Vagina (tissue), 2 donors: ENCODE results near the gene FBXW5. TPM values are rescaled to one million over a fixed set of nuclear protein-coding genes. Genes with fewer than 3 reads are reported as not detected.

Experiments
- DNase-seq, 2 donors: peaks; one replicate each; pipeline ENCODE4 v3.0.0-alpha.2; 2017; ENCODE audit errors: extremely low spot score in 2 of 2
- H3K27ac ChIP-seq: fragments of 200-600 bp; sonication (generic); one replicate; pipeline ENCODE4 v1.5.1; 2019
- H3K27me3 ChIP-seq: fragments of 200-600 bp; sonication (generic); one replicate; pipeline ENCODE4 v1.5.1; 2019
- H3K36me3 ChIP-seq, 2 donors: fragments of 200-600 bp; sonication (generic); one replicate each; pipeline ENCODE4 v1.5.1; 2017 to 2019
- H3K4me1 ChIP-seq: fragments of 200-600 bp; sonication (generic); one replicate; pipeline ENCODE4 v1.5.1; 2019
- H3K4me3 ChIP-seq, 2 donors: fragments of 200-600 bp; sonication (generic); 1 replicate in 1 of 2; 2 replicates in 1 of 2; pipeline ENCODE4 v1.5.1; 2016 to 2019
- H3K9me3 ChIP-seq: fragments of 200-600 bp; sonication (generic); one replicate; pipeline ENCODE4 v1.5.1; 2019
- CTCF ChIP-seq, 3 experiments: fragments of 450-650 bp in 2 of 3; fragments of 200-600 bp in 1 of 3; sonication (generic) in 1 of 3; IDR thresholded peaks; one replicate each; pipeline ENCODE4 v1.5.1; 2017 to 2019; ENCODE audit warnings: antibody characterized with exemption in 3 of 3, mild to moderate bottlenecking in 2 of 3, moderate library complexity in 2 of 3
- POLR2A ChIP-seq, 2 donors: fragments of 450-650 bp; IDR thresholded peaks; one replicate each; pipeline ENCODE4 v1.6.1; 2017; ENCODE audit warnings: antibody characterized with exemption in 2 of 2, mild to moderate bottlenecking in 2 of 2, moderate library complexity in 2 of 2
- POLR2AphosphoS5 ChIP-seq, 2 donors: sonication (generic); formaldehyde crosslinking; IDR thresholded peaks; one replicate each; pipeline ENCODE4 v1.9.0; 2017; ENCODE audit warnings: antibody characterized with exemption in 2 of 2, mild to moderate bottlenecking in 2 of 2, low read depth in 1 of 2; ENCODE audit not compliant: insufficient read depth in 1 of 2
- intact Hi-C: fragments of 100-400 bp; cut with DNase I; formaldehyde crosslinking; loops from one replicate; pipeline ENCODE4 v1.15.1; 2023
- total RNA-seq: library from RNA; depleted of rRNA; stranded (reverse); fragments of >200 nt; gene quantifications from one replicate; pipeline ENCODE4 v1.2.3, GENCODE V29; 2016

The FBXW5 gene
- total RNA-seq, 1 donor from 2014 or later, result 125 TPM

DNA sequence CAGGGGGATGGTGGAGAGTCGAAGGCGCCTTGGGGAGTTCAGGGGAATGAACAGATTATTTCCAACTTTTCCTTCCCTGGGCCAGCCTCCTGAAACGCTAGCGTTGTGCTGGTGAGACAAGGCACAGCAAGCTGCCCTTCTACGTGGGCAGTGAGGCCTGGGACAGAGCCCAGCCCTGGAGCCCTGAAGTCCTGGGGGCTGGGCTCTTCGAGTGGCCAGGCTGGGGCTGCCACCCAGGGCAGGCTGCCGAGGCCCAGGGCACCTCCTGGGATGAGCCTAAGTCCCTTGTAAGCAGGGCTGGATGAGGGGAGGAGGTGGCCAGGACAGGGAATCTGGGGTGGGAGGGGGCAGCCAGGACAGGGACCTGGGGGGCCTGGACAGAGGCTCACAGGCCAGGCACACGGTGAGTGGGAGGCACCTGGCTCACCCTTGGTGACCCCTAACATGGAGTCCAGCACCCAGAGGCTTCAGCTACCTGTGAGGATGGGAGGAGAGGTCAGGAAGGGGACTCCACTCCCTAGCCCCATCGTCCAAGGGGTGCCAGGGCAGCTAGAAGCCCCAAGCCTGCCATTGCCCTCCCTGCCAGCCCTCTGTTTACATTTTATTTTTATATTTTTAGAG, 6.2 kb upstream of the FBXW5 start:
- intact Hi-C loops, result no loop called here
- no peaks in the 10 kb centered on the region for H3K36me3 ChIP-seq
- no peak for DNase-seq
- peak overlapping the region in 1 of 2 donors; percentile 62 for H3K4me3 ChIP-seq
- H3K27ac ChIP-seq, result peak overlapping the region; percentile 69
- no peaks in the 10 kb centered on the region for H3K9me3 ChIP-seq
- no peaks in the 10 kb centered on the region for H3K27me3 ChIP-seq
- TF ChIP-seq CTCF (IDR thresholded peaks at IDR 0.05) (no peak), POLR2A (IDR thresholded peaks at IDR 0.05) (no peak), POLR2AphosphoS5 (IDR thresholded peaks at IDR 0.05; ENCODE audit: insufficient read depth in 1 of 2, low read depth in 1 of 2) (no peak)
- peaks cover 50% of the 10 kb centered on the region for H3K4me1 ChIP-seq

DNA sequence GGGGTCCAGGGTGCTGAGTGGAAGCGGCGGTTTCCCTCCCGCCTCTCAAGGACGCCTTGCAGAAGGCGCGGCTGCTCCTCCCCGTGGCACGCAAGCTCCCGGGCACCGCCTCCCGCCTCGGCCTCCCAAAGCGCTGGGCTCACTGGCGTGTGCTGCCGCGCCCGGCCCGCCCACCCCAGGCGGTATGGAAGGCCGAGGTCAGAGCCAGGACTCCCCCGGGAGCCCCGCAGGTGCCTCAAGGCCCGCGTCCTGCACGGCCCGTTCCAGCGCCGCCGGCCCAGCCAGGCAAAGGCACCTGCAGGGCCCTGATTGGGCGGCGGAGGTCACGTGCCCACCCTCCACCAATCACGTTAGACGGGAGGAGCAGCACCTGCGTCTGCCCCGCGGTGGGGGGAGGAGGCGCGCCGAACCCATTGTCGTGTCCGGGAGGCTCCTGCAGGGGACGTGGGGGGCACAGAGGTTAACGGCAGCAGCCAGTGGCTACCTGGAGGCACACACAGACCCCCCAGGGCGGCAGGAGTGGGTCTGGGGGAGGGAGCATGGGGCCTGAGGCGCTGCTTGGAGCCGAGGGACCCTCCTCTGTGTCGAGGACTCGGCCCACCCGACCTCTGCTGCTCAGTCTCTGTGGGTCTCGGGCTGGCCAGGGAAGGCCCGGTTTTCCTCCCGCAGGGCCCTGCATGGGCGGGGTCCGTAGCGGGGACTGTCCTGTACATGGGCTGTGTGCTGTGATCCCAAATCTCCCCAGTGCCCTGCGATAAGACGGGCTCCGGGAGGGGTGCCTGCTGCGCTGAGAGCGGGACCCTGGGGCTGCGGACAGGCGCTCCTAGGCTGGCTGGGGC, 5.5 kb upstream of the FBXW5 start:
- H3K27me3 ChIP-seq, result no peaks in the 10 kb centered on the region
- no peak for DNase-seq
- H3K9me3 ChIP-seq, result no peaks in the 10 kb centered on the region
- H3K27ac ChIP-seq, result peak overlapping the region; percentile 69
- intact Hi-C loops, result no loop called here
- peak overlapping the region; percentile 54 to 62 for H3K4me3 ChIP-seq
- peaks cover 54% of the 10 kb centered on the region for H3K4me1 ChIP-seq
- H3K36me3 ChIP-seq, result no peaks in the 10 kb centered on the region
- no peak for TF ChIP-seq POLR2A (IDR thresholded peaks at IDR 0.05)
- TF ChIP-seq POLR2AphosphoS5 (IDR thresholded peaks at IDR 0.05; ENCODE audit: insufficient read depth in 1 of 2, low read depth in 1 of 2), result peak; percentile 51 to 65
- TF ChIP-seq CTCF (IDR thresholded peaks at IDR 0.05), result no peak

DNA sequence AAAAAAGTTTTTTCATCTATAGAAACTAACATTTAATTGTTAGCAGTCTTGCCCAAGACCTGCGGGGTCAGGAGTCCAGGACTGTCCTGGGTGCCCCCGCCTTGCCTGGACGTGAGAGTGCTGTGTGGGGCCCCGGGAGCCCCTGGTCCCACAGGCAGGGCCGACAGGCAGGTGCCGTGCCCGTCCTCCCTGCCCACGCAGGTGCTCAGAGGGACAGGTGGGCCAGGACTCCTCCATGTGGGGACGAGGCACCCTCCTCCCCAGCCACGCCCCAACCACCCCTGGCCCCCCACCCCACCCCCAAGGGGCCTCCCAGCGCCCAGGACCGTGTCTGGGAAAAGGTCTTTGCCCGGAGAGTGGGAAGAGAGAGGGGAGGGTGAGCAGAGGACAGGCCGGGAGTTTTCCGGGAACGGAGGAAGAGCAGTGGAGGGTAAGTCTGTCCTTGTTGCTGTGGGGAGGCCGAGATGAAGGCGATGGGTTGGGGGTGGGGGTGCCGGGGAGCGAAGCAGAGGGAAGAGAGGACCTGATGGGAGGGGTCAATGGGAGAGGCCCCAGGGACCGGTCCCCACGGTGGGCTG, 4.8 kb upstream of the FBXW5 start:
- Histone ChIP-seq H3K9me3 (no peaks in the 10 kb centered on the region), H3K4me1 (peaks cover 57% of the 10 kb centered on the region), H3K27ac (peak overlapping the region; percentile 69), H3K36me3 (no peaks in the 10 kb centered on the region), H3K4me3 (peak overlapping the region; percentile 54 to 62), H3K27me3 (no peaks in the 10 kb centered on the region)
- intact Hi-C loops, result no loop called here
- no peak for TF ChIP-seq CTCF (IDR thresholded peaks at IDR 0.05)
- TF ChIP-seq POLR2A (IDR thresholded peaks at IDR 0.05), result no peak
- TF ChIP-seq POLR2AphosphoS5 (IDR thresholded peaks at IDR 0.05; ENCODE audit: insufficient read depth in 1 of 2, low read depth in 1 of 2), result no peak
- no peak for DNase-seq

GRCh38 chr9:136947955-136948510, 3.5 kb upstream of the FBXW5 start:
- DNase-seq, result no peak
- intact Hi-C loops, result no loop called here
- Histone ChIP-seq H3K4me1 (peaks cover 65% of the 10 kb centered on the region), H3K9me3 (no peaks in the 10 kb centered on the region), H3K36me3 (peaks cover 0 to 4% of the 10 kb centered on the region in 2 donors), H3K27ac (no peak overlapping the region), H3K4me3 (no peak overlapping the region), H3K27me3 (no peaks in the 10 kb centered on the region)
- TF ChIP-seq POLR2AphosphoS5 (IDR thresholded peaks at IDR 0.05; ENCODE audit: insufficient read depth in 1 of 2, low read depth in 1 of 2) (no peak), POLR2A (IDR thresholded peaks at IDR 0.05) (no peak), CTCF (IDR thresholded peaks at IDR 0.05) (peak in 2 of 3 experiments; percentile 37 to 41)
